WERI-Rb-1 (cell line): ENCODE measurements around the gene RNF212B.
"Not testable (repeated sequence)": the region's sequence is repeated elsewhere in the genome, so short reads cannot be mapped to it uniquely, and the experiment has no call there.

ENCODE experiments used
- DNase-seq: peaks from one replicate; pipeline ENCODE4 v3.0.0-alpha.2; 2020
- H3K27ac ChIP-seq: fragments of 250-450 bp; sonication (Bioruptor Pico); 2 replicates; pipeline ENCODE4 v1.5.1; 2020; ENCODE audit warnings: mild to moderate bottlenecking, moderate library complexity
- H3K27me3 ChIP-seq: fragments of 250-450 bp; sonication (Bioruptor Pico); 2 replicates; pipeline ENCODE4 v1.5.1; 2021; ENCODE audit warnings: mild to moderate bottlenecking, low read depth, moderate library complexity; ENCODE audit not compliant: insufficient read depth, severe bottlenecking
- H3K36me3 ChIP-seq: fragments of 250-450 bp; sonication (Bioruptor Pico); 2 replicates; pipeline ENCODE4 v1.5.1; 2020; ENCODE audit warnings: mild to moderate bottlenecking, moderate library complexity
- H3K4me3 ChIP-seq: 2 replicates; pipeline ENCODE4 v1.5.1; 2011; ENCODE audit warnings: low read depth, mild to moderate bottlenecking, control low read depth, low read length
- H3K9me3 ChIP-seq: fragments of 250-450 bp; sonication (Bioruptor Pico); 2 replicates; pipeline ENCODE4 v1.5.1; 2021; ENCODE audit warnings: mild to moderate bottlenecking, moderate library complexity; ENCODE audit not compliant: severe bottlenecking
- TF ChIP-seq, protein P1 (sequence below): IDR thresholded peaks from 2 replicates; pipeline ENCODE4 v1.5.1; 2011; ENCODE audit warnings: low read depth, mild to moderate bottlenecking, control low read depth, inconsistent platforms, low read length

The RNF212B gene

DNA sequence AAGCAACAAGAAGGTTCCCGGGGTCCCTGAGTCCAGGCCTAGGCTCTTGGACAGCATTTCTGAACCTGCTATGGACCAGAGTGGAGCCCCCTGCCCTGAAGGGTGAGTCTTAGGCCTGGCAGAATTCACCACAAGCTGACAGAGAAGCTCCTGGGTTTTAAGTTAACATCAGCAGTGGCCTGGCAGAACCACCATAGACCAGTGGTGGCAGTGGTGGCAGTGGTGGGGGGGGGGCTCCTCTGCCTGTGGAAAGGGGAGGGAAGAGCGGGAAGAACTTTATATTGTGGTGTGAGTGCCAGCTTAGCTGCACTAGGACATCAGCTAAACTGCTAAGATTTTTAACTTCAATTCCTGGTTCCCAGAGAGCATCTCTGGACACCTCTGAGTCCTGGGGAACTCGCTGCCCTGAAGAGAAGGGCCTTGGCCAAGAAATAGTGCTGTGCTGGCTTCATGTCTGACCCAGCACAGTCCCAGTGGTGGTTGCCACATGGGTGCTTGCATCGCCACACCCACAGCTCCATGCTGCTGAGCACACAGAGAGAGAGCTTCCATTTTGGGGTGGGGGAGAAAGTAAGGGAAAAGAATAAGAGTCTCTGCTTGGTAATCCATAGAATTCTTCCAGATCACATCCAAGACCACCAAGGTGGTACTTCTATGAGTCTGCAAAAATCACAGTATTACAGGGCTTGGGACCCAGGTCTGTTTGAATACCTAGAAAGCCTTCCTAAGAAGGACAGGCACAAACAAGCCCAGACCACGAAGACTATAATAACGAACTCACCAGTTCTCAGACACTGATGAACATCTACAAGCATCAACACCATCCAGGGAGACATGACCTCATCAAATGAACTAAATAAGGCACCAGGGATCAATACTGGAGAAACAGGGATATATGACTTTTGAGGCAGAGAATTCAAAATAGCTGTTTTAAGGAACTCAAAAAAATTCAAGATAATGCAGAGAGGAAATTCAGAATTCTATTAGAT is 20.4 kb upstream of the RNF212B start:
- Histone ChIP-seq H3K9me3 (peaks cover 3% of the 10 kb centered on the region), H3K27ac (no peak overlapping the region), H3K36me3 (no peaks in the 10 kb centered on the region), H3K4me3 (no peak overlapping the region), H3K27me3 (no peaks in the 10 kb centered on the region)
- TF ChIP-seq, protein P1, sequence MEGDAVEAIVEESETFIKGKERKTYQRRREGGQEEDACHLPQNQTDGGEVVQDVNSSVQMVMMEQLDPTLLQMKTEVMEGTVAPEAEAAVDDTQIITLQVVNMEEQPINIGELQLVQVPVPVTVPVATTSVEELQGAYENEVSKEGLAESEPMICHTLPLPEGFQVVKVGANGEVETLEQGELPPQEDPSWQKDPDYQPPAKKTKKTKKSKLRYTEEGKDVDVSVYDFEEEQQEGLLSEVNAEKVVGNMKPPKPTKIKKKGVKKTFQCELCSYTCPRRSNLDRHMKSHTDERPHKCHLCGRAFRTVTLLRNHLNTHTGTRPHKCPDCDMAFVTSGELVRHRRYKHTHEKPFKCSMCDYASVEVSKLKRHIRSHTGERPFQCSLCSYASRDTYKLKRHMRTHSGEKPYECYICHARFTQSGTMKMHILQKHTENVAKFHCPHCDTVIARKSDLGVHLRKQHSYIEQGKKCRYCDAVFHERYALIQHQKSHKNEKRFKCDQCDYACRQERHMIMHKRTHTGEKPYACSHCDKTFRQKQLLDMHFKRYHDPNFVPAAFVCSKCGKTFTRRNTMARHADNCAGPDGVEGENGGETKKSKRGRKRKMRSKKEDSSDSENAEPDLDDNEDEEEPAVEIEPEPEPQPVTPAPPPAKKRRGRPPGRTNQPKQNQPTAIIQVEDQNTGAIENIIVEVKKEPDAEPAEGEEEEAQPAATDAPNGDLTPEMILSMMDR = no peak
- DNase-seq = no peak

DNA sequence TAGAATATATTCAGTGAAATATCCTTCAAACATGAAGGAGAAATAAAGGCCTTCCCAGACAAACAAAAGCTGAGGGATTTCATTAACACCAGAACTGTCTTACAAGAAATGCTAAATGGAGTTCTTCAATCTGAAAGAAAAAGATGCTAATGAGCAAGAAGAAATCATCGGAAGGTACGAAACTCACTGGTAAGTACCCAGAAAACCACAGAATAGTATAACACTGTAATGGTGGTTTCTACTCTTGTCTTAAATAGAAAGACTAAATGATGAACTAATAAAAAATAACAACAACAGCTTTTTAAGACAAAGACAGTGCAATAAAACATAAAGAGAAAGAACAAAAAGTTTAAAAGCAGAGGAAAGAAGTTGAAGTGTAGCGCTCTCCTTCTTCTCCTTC is 18.7 kb upstream of the RNF212B start:
- TF ChIP-seq, protein P1 = no peak
- Histone ChIP-seq H3K27me3 (no peaks in the 10 kb centered on the region), H3K9me3 (peaks cover 3% of the 10 kb centered on the region), H3K36me3 (no peaks in the 10 kb centered on the region), H3K4me3 (no peak overlapping the region), H3K27ac (no peak overlapping the region)
- DNase-seq = no peak

DNA sequence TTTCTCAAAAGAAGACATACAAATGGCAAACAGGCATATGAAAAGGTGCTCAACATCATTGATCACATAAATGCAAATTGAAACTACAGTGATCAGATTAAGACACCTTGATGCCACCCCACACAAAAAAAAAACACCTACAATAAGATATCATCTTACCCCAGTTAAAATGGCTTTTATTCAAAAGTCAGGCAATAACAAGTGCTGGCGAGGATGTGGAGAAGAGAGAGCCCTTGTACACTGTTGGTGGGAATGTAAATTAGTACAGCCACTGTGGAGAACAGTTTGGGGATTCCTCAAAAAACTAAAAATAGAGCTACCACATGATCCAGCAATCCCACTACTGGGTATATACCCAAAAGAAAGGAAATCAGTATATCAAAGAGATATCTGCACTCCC is 12.8 kb upstream of the RNF212B start:
- not testable (repeated sequence) for H3K4me3 ChIP-seq, H3K36me3 ChIP-seq, H3K27ac ChIP-seq, H3K9me3 ChIP-seq, DNase-seq, H3K27me3 ChIP-seq

DNA sequence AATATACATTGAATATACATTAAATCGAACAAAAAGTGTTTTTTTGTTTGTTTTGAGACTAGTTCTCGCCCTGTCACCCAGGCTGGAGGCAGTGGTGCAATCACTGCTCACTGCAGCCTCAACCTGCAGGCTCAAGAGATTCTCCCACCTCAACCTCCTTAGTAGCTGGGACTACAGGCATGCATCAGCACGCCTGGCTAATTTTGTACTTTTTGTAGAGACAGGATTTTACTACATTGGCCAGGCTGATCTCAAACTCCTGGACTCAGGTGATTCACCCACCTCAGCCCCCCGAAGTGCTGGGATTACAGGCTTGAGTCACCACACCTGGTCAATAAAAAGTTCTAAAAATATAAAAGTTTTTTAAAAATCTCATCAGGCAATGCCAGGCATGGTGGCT is 10.2 kb upstream of the RNF212B start:
- TF ChIP-seq, protein P1 = no peak
- Histone ChIP-seq H3K9me3 (peaks cover 3% of the 10 kb centered on the region), H3K27me3 (no peaks in the 10 kb centered on the region), H3K36me3 (no peaks in the 10 kb centered on the region), H3K4me3 (no peak overlapping the region), H3K27ac (no peak overlapping the region)
- DNase-seq = no peak

- H3K36me3 ChIP-seq = no peaks in the 10 kb centered on the region
- TF ChIP-seq, protein P1 = no peak
- no peak overlapping the region for H3K27ac ChIP-seq
- H3K9me3 ChIP-seq = peaks cover 3% of the 10 kb centered on the region
- no peaks in the 10 kb centered on the region for H3K27me3 ChIP-seq
- DNase-seq = no peak
- H3K4me3 ChIP-seq = no peak overlapping the region
These were observed 8.9 kb upstream of the RNF212B start for GRCh38 chr14:23228812-23229211.

DNA sequence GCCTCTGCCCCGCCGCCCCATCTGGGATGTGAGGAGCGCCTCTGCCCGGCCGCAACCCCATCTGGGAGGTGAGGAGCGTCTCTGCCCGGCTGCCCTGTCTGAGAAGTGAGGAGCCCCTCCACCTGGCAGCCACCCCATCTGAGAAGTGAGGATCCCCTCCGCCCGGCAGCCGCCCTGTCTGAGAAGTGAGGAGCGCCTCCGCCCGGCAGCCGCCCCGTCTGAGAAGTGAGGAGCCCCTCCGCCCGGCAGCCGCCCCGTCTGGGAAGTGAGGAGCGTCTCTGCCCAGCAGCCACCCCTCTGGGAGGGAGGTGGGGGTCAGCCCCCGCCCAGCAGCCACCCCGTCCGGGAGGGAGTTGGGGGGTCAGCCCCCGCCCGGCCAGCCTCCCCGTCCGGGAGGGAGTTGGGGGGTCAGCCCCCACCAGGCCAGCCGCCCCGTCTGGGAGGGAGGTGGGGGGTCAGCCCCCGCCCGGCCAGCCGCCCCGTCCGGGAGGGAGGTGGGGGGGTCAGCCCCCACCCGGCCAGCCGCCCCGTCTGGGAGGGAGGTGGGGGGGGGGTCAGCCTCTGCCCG is 5.4 kb upstream of the RNF212B start:
- H3K27me3 ChIP-seq, H3K27ac ChIP-seq, H3K4me3 ChIP-seq, H3K9me3 ChIP-seq, H3K36me3 ChIP-seq, DNase-seq: not testable (repeated sequence)
